ENCODE data around the gene RASGRP2.

GRCh38 chr11:64687643-64688533 is 56.1 kb downstream of the RASGRP2 start:
- TF ChIP-seq CTCF (conservative IDR thresholded peaks at IDR 0.05; ENCODE audit: low read depth, low read length) (no peak), EZH2phosphoT487 (IDR thresholded peaks at IDR 0.05; ENCODE audit: borderline replicate concordance, low read length) (no peak), EZH2 (IDR thresholded peaks at IDR 0.05; ENCODE audit: low read length, unreplicated experiment) (no peak)

Data from PC-3 (cell line).